Kidney tubule cell (primary cell): ENCODE results near the gene CLDN19.

Source experiments
- DNase-seq: peaks from one replicate; pipeline ENCODE4 v3.0.0-alpha.2; 2018; ENCODE audit warnings: low spot score

CLDN19 gene

DNA sequence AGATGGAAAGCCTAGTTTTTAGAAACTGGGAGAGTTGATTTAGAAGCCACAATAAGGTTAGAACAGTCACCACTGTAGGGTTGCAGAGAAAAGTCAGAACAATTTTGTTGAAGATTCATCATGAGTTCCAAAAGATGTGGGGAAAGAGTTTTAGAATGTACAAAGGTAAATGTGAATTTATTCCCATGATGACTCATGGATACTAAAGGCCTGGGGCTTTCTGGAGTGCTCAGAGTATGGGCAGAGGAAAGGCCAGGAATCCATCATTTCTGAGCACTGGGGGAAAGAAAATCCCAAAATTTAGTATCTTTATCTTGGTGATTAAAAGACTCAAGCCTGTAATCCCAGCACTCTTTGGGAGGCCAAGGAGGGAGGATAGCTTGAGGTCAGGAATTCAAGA is 40.0 kb downstream of the CLDN19 start:
- DNase-seq: no peak

DNA sequence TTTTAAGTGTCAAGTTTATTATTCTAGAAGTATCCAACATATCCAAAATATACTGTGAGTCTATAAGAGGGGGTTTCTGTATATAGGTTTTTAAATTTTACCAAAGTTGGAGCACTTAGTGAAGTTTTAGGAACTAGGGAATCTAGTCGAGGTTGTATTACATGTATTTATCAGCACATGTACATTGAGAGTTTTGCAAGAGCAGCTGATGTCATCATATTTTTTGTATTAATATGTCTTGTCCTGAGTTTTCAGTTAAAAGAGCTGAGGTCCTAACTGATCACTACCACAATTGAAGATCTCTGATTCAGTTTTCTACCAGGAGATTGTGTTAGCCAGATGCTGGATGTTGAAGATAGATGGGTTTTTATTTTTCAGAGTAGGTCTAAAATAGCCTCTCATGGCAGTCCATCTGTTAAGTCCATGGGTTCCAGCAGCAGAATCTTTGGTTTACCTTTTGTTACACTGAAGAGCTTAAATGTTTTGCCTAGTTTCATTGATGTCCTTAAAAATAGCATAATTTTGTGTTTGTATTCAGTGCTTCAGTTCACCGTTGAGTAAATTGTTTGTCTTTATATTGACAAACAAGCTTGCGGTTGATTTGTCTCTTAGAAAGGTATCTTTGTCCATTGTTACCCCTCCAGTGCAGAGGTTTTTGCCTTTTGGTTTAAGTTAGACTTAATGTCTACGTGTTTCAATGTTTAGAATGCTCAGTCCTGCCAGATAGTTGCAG is 41.8 kb downstream of the CLDN19 start:
- no peak for DNase-seq

DNA sequence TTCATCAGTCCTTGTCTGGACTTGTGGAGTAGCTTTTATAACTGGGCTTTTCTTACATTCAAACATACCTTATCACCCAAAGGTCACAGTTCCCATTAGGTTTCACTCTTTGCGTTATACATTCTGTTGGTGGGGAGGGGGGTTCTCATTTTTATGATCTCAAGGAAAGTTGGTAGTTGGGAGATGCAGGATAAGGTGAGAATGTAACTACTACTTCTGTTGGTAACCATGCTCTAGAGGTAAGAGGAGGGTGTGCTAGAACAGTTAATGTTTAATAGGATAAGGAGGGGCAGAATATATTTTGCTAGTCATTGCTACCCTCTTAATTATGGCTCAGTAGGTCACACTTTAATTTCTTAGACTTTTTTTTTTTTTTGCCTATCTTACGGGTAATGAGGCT is 47.1 kb downstream of the CLDN19 start:
- no peak for DNase-seq

DNA sequence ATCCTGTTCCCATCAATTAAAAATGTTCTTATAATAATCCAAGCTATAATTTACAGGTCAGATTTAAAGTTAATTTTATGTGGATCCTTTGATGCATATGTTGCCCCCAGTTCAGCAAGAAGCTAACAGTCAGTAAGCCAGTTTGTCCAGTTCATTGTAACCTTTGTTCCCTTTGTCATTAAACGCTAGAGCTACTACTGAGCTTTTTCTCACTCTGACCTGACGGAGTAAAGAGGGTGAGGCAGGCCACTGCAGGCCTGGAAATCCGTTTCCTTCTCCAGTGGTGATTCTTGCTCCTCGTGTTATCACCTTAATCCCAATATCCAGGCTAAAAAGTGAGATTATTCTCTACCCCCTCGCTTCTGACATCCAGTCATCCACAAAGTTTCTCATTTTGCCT is 47.6 kb downstream of the CLDN19 start:
- no peak for DNase-seq

DNA sequence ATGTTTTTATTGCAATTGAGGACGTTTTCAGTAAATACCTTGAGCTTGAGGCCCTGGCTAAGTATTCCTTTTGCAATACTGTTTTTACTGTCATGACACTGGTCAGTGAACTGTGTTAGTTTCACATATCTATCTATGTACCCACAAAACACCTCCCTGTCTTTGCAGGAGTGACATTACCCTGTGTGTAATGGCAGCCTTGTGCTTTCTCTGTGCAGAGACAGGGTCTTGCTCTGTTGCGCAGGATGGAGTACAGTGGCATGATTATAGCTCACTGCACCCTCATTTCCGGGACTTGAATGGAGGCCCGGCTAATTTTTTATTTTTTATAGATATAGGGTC is 48.9 kb downstream of the CLDN19 start:
- no peak for DNase-seq

DNA sequence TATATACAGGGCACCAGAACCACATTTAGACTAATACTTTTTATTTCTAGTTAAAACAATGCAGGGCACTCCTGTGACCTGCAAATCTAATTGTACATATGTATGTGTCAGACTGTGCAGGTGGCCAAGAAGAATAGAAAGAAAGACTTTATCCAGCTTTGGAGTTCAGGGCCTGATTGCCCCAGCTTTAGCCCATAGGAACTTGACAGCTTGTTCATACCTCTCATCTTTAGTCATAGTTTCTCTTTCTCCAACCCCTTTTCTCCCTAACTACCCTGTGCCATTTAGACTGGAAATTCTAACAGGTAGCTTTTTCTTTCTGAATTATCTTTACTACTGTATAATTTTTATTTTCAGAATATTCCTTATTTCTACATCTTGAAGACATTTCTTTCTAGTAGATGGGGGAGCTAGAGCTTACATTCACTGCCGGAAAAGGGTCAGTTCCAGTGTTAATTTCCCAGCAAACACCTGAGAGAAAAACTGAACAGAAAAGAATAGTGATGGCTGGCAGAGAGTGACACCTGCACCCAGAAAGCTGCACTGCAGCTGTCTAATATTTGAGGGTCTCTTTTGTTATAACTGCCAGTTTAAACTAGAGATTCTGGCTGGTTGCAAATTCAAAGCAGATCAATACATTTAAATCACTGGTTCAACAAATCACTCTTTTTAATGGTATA is 49.4 kb downstream of the CLDN19 start:
- DNase-seq: peak; percentile 33

DNA sequence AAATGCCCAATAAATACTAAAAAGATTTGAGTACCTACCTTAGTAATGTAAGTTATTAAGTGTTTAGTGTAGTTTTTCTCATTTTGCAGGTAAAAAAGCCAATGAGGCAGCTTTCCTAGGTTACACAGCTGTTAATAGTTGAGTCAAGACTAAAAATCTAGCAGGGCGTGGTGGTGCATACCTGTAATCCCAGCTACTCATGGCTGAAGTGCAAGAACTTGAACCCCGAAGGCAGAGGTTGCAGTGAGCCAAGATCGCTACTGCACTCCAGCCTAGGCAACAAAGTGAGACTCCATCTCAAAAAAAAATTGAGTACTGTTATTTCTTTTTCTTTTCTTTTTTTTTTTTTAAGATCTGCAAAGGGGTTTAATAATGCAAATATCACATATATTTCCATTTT is 50.1 kb downstream of the CLDN19 start:
- no peak for DNase-seq

DNA sequence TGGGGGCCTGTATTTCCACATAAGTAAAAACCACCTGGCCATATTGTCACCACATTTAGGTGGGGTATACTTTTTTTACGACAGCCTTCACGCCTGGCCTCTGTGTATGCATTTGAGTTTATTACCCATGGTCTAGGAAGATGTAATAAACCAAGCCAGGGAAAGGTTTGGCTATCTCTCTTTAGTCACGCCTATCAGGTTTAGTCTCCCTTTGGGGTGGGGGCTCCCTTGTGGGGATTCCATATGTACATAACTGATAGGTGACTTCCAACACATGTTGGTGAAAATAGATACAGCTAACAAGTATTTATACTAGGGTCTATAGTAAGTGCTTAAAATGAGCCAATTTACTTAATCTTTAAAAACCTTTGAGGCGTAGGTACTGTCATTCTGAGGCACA is 53.6 kb downstream of the CLDN19 start:
- DNase-seq: no peak

DNA sequence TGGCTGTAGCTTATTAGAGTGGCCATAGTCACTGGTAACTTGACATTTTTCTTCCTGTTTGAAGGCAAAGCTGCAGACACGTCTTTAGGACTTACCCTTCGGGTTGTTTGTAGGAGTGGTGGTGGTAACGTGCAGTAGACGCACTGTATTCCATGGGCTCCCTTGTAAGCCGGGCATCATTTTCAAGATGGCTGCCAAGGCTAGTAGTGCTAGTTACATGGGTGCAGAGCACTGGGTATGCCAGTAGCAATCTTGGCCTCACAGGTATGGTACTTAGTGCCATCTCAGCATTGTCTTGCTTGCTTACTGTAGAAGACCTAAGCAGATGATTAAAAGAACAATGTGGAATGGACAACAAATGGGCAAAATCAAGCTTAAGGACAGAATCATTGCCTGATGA is 55.9 kb downstream of the CLDN19 start:
- DNase-seq: peak; percentile 31
